RKO (cell line): ENCODE data around the gene METRN.

Source experiments
- DNase-seq: peaks from one replicate; pipeline ENCODE4 v3.0.0-alpha.2; 2016; ENCODE audit warnings: low spot score

METRN gene

GRCh38 chr16:714558-715476, at the start of gene METRN:
METRN (plus strand) TSS chr16:715118; CDS start chr16:715290, 172 bp downstream.
- DNase-seq = peak; percentile 90

GRCh38 chr16:666572-666971, 48.3 kb upstream of the METRN start:
- DNase-seq = no peak

- DNase-seq = no peak
Observed at GRCh38 chr16:667113-667779, 47.7 kb upstream of the METRN start.

- DNase-seq = peak; percentile 91
Observed at GRCh38 chr16:667780-668518, 47.0 kb upstream of the METRN start, which contains the start of gene RHOT2. RHOT2 (plus strand) TSS chr16:668132; CDS start chr16:668200, 68 bp downstream.

GRCh38 chr16:668519-669171, 46.3 kb upstream of the METRN start:
- DNase-seq = peak; percentile 7

GRCh38 chr16:669666-670065, 45.3 kb upstream of the METRN start:
- DNase-seq = no peak

GRCh38 chr16:670485-671352, 44.2 kb upstream of the METRN start:
- DNase-seq = no peak

GRCh38 chr16:671353-672131, 43.4 kb upstream of the METRN start:
- DNase-seq = no peak

- DNase-seq = no peak
Observed at GRCh38 chr16:672371-672770, 42.5 kb upstream of the METRN start.

GRCh38 chr16:672851-673250, 42.1 kb upstream of the METRN start:
- no peak for DNase-seq

- no peak for DNase-seq
Observed at GRCh38 chr16:673399-673991, 41.4 kb upstream of the METRN start.

- DNase-seq = no peak
Observed at GRCh38 chr16:674214-674881, 40.6 kb upstream of the METRN start.

GRCh38 chr16:674968-675883, 39.7 kb upstream of the METRN start, which contains the start of gene RHBDL1:
RHBDL1 (plus strand) TSS chr16:675671; CDS start chr16:675791, 120 bp downstream.
- no peak for DNase-seq

GRCh38 chr16:675884-676564, 38.9 kb upstream of the METRN start:
- DNase-seq = no peak

GRCh38 chr16:676565-676902, 38.4 kb upstream of the METRN start:
- DNase-seq = no peak

- DNase-seq = no peak
Observed at GRCh38 chr16:676913-677312, 38.0 kb upstream of the METRN start.
